Cerebellar nuclear complex (tissue), 1 donor: ENCODE data around the gene ZER1.
A peak's percentile ranks its signal among the peaks of the same experiment; 100 is the strongest.
"Not testable (repeated sequence)": the region's sequence is repeated elsewhere in the genome, so short reads cannot be mapped to it uniquely, and the experiment has no call there.

ENCODE experiments used
- DNase-seq, 2 experiments: peaks; one replicate each; lab custom pipeline; 2025; lab: John Stamatoyannopoulos, UW

The ZER1 gene

DNA sequence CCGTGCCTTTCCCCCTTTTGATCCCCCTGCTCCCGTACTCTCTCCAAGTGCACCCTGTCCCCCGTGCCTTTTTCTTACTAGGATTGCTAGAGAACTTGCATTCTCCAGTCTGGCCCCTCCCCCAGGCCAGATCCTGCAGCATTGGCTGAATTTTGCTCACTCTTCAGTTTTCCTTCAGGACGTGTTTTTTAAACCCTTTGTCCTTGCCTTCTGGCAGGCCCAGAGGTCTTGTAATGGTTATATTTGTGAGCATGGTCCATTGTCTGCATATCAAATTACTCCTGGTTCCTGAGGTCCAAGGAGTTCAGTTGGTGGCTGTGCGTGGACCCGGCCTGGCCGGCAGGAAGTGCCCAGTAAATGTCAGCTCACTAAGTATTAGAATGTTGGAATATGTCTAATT, 15.9 kb upstream of the ZER1 start:
- no peak for DNase-seq

GRCh38 chr9:128786681-128787601, 15.2 kb upstream of the ZER1 start, which contains the start of gene TBC1D13:
TBC1D13 (plus strand) TSS chr9:128787253; CDS start chr9:128787354, 101 bp downstream.
- DNase-seq, result peak in 1 of 2 experiments; percentile 54

DNA sequence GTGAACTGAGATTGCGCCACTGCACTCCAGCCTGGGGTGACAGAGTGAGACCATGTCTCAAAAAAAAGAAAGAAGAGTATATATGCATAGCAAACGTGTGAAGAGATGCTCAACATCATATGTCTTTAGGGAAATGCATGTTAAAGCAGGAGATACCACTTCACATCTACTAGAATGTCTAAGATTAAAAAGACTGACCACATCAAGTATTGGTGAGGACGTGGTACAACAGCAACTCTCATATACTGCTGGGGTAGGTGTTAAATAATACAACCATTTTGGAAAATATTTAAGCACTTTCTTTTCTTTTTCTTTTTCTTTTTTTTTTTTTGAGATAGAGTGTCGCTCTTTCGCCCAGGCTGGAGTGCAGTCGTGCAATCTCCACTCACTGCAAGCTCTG, 13.7 kb upstream of the ZER1 start:
- DNase-seq, result no peak

- no peak for DNase-seq
These were observed 10.9 kb upstream of the ZER1 start for GRCh38 chr9:128782669-128783068.

GRCh38 chr9:128781187-128782070, 9.7 kb upstream of the ZER1 start:
- no peak for DNase-seq

- DNase-seq, result not testable (repeated sequence)
These were observed 8.4 kb upstream of the ZER1 start for GRCh38 chr9:128780093-128780492.

- DNase-seq, result no peak
These were observed 3.1 kb upstream of the ZER1 start for GRCh38 chr9:128774804-128775203.

- DNase-seq, result no peak
These were observed 1.3 kb upstream of the ZER1 start for GRCh38 chr9:128773049-128773448.

DNA sequence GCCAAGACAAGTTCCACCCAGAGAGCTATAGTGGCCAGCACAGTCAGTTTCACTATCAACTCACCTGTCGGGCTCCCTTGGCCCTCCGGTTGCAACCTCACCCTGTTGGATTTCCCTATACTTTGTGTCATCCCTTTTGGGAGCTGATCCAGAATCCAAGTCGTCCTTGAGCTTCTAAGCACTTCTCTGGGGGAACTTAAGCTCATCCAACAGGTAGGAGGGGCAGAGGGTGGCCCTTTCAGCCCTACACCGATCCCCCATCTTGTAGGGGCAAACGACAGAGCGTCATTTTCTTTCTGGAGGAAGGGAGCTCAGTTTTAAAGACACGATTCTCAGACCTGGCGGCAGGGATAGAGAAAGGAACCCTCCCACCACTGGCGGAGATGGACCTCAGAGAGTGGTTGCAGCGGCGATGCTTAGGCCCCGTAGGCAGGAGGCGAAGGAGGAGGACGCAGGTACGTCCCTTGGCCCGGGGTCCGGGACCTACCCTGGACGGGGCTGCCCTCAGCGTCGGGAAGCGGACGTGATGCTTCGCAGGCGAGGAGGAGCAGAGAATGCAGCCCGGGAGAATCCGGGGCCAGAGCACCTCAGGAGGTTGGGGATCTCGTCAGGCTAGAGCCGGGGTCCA, 519 bp downstream of the ZER1 start:
- peak in 1 of 2 experiments; percentile 32 for DNase-seq

GRCh38 chr9:128770286-128771030, 1.3 kb downstream of the ZER1 start:
- no peak for DNase-seq

- no peak for DNase-seq
These were observed 3.1 kb downstream of the ZER1 start for GRCh38 chr9:128768606-128769005.

DNA sequence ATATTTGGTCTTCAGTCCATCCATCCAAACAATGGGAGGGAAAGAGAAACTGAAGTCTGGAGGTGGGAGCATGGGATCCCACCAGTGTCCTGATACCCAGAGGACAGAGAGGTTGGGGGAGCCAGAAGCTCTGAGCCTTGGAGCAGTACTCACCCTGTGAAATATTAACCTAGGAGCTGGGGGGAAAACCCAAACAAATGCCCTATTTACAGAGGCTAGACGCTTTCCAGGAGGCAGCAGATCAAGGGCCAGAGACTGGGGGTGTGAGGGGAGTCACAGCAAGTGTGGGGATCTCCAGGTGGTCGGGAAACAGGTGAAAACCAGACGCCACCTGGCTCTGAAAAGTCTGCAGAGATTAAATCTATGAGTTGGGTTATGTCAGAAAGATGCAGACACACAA, 6.2 kb downstream of the ZER1 start:
- no peak for DNase-seq

GRCh38 chr9:128764361-128764760, 7.4 kb downstream of the ZER1 start:
- no peak for DNase-seq

DNA sequence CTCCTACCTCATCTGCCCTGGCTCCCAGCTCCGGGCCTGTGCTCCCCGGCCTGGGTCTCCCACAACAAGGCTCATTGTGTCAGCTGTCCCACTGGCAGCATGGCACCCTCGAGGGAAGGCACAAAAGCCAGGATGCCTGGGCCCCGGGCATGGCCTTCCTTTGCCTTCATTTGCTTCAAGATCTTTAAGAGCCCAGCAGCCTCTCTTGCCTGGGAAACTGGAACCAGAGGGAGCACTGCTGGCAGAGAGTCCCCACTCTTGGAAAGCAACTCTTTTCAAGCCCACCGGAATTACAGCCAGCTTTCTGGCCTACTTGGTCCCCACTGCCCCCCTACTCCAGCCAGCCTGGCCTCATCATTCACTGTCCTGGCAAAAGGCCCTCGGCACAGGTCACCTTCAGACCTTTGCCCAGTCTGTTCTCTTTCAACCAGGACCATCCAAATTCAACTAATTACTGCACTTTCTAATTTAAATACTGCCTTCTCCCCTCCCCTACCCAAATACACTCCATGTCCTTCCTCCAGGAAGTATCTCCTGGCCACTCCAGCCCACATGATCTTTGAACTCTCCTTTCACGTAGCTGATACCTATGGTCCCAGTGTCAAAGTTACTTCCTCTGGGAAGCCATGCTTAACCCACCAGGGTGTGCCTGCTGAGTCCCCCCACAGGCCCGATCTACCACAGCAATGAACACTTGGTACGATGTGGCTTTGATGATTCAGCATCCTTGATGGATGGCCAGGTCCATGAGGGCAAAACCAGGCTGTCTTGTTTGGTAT, 8.9 kb downstream of the ZER1 start:
- DNase-seq, result no peak

- DNase-seq, result no peak
These were observed 14.1 kb downstream of the ZER1 start for GRCh38 chr9:128757602-128758001.

- DNase-seq, result no peak
These were observed 18.1 kb downstream of the ZER1 start for GRCh38 chr9:128753627-128754026.

DNA sequence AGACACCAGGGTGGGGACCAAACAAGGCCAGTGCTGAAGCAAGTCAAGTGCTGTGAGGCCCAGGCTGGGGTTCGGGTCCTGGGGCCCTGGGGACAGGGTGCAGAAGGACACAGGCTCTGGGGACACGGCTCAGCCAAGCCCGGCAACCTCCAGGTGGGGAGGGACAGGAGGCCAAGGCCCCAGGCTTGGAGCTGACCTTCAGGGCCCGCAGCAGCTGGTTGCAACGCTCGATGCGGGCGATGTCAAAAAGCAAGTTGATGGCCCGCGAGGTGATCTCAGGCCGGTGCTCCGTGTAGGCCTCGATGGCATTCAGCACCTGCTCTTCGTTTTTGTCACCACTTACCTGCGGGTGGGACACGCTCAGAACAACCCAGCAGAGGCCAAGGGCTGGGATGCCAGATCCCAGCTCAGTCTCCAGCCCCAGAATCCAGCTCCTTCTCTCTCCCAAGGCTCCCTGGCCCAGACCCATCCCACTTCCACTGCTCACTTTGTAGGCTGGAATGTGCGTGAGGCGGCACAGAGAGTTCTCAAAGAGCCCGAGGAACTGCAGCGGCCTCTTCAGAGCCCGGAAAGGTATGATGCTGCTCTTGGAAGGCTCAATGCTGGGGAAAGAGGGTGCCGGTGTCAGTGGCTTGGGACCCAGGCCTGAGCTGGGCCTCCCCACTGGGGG, 20.7 kb downstream of the ZER1 start:
- no peak for DNase-seq

DNA sequence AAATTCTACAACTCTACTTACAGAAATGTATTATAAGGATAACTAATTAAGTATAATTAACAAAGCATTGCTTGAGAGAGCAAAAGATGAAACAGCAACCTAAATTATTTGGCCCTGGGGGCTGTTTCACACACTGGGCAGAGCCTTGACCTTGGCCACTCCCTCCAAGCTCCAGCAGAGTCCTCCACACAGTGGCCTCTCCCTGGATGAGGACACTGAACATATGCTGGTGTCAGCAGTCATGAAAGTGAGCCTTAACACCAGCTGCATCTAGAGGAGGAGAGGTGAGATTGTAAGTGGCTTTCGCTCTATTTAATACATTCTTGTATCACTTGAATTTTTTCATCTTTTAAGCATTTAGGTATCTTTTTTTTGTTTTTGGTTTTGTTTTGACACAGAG, 24.5 kb downstream of the ZER1 start:
- no peak for DNase-seq

- no peak for DNase-seq
These were observed 28.3 kb downstream of the ZER1 start for GRCh38 chr9:128743421-128743820.

- no peak for DNase-seq
These were observed 29.3 kb downstream of the ZER1 start for GRCh38 chr9:128742401-128742800.
